ENCODE results near the gene FMNL2.

GRCh38 chr2:152587187-152587947, 252.4 kb downstream of the FMNL2 start:
- no peak for TF ChIP-seq ZFP30 (CRISPR knock-in tag; IDR thresholded peaks at IDR 0.05)
- TF ChIP-seq GLIS3 (CRISPR knock-in tag; IDR thresholded peaks at IDR 0.05): no peak
